ACHN (cell line): ENCODE data around the gene SEC61A1.

ENCODE experiments used
- DNase-seq: peaks from one replicate; pipeline ENCODE4 v3.0.0-alpha.2; 2015
- in situ Hi-C: cut with HindIII; loops from 2 replicates; pipeline ENCODE4 v1.10.0; 2017; ENCODE audit warnings: low sequenced_read_pairs, low pct_ligation_motif_present, low pct_unique_long_range_greater_than_20kb

SEC61A1 gene

DNA sequence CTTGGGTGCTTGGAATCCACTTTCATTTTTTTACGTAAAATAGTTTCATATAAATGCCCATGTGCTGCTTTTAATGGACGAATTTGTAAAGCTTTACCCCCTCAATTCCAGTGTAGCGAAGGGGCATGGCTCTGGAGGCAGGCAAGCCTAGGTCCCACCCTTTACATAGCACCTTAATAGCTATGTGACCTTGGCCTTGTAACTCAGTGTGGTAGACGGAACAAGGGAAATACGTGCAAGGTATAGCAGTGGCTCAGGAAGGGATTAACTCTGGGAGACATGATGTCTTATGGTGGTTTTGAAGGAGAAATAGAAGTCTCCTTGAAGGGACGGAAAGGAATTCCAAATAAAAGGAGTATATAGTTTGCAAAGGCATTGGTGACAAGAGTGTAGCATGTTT, 1.4 kb downstream of the SEC61A1 start:
- in situ Hi-C loops = no loop called here
- no peak for DNase-seq

DNA sequence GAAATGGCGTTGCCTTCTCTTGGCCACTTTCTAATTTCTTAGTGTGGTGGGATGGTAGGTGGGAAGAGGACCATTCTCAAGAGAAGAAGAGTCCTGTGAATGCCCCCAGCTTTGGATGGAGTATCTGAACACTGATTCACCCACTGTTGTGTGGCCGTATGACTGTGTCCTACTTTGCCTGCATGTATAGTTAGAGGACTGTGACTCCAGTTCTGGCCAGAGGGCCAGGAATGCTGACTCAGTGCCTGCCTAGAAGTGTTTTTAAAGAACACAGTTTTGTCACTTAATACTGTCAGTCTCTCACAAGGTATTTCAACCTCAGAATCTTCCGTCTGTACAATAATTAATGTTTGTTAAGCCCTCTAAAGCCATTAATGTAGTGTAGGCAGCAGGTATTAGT, 2.1 kb downstream of the SEC61A1 start:
- peak; percentile 16 for DNase-seq
- in situ Hi-C loops = no loop called here

DNA sequence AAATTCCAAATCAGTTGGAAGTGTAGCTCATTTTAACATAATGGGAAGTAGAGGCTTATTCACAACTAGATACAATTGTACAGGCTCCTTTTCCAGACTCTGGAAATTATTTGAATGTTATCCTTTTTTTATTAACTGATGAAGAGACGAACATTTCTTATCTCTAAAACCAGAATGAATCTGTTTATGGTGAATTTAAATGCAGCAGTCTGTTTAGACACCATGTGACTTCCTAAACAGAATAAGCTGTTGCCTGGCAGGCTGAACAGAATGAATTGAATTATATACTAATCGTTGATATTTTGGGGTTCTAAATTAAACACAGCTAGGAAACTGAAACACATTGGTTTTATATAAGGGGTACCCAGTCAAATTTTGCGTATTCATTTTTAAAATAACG, 4.0 kb downstream of the SEC61A1 start:
- in situ Hi-C loops = no loop called here
- DNase-seq = no peak

DNA sequence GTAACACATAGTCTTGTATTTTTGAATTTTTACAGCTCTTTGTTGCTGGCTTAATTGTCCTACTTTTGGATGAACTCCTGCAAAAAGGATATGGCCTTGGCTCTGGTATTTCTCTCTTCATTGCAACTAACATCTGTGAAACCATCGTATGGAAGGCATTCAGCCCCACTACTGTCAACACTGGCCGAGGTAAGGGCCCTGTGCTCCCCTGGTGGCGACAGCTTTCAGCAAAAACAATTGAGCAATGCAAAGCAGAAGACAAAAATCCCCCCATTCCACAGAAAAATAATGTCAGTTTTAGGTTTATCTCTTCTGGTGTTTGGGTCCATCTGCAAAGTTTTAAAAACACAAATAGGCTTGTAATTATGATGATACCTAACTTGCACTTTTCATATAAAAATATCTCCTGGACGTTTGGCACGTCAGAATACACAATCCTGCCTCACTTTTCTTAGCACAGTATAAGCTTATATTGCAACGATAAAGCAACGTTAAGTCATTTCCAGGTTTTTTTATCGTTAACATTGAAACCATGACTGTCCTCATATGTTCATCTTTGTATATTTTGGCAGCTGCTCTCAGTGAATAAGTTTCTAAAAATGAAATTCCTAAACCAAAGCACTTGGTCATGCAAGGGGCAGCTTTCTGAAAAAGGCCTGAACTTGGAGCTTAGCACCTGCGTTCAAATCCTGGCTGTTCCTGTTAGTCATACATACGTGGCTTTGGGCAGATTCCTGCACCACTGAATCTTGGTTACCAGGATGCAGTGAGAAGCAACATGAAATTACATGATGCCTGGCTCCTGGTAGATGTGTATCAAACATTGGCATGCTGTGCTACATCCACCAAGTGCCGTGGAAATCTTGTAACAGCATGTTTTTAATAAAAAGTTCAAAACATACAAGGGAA, 8.5 kb downstream of the SEC61A1 start:
- DNase-seq = no peak
- in situ Hi-C loops = no loop called here

DNA sequence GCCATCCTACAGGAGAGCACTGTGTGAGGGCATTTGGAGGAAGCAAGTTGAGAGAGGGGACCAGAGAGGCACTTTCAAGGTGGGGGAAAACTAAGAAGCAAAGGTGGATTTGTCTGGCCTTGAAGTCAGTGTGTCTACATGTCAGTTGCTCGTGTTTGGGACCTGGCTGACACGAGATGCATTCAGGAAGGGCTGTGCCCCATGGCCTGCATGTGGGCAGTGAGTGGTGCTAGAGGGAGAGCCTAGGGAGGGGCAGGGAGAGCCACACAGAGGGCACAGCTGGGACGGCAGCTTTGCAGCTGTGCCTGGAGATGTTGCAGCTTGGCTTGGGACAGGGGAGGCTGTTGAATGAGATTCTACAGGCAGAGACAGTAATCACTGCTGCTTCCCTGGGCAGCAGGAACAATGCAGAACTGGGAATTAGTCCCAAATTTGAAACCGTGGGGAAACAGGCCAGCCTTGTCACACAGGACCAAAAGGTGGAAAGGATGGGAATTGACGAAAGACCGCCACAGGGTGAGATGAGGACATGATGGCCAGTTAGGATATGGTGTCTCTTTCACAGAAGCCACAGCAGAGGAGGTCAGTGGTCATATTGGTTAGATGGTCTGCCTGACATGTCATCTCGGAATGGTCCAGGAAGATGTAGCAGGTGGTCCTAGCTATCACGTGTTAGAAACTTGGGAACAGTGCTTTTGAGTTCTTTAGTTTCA, 10.0 kb downstream of the SEC61A1 start:
- in situ Hi-C loops = no loop called here
- no peak for DNase-seq

DNA sequence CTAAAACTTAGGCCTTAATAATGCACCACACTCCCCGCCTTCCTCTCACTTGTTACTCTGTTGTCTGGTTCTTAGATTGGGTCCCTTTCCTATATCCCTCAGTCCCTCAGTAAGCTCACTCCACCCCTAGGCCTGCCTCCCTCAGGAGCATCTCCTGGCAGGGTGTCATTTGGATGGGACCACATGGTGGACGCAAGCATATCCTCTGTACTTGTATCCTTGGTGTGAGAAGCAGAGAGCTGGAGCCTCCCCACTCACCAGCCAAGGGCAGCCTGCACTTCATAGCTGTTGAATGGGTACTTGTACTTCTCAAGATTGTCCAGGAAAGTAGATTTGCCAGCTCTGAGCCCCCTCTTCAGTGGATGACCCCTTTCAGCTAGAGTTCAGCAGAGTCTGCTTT, 11.6 kb downstream of the SEC61A1 start:
- in situ Hi-C loops = no loop called here
- no peak for DNase-seq

DNA sequence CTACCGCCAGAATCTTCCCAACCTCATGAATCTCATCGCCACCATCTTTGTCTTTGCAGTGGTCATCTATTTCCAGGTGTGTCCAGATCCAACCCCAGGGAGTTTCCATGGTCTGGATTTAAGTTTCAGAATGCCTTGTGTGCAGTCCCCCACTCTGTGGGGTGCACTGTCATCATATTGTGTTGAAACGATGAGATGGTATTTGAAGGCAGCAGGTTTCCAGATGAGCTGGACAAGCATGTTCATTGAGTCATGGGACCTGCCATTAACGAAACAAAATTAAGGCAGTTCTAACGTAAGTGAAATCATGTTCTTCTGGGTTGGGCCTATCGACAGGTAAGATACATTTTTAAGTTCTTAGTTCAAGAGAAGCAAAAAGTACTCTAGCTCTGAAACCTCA, 12.7 kb downstream of the SEC61A1 start:
- no peak for DNase-seq
- in situ Hi-C loops = no loop called here

DNA sequence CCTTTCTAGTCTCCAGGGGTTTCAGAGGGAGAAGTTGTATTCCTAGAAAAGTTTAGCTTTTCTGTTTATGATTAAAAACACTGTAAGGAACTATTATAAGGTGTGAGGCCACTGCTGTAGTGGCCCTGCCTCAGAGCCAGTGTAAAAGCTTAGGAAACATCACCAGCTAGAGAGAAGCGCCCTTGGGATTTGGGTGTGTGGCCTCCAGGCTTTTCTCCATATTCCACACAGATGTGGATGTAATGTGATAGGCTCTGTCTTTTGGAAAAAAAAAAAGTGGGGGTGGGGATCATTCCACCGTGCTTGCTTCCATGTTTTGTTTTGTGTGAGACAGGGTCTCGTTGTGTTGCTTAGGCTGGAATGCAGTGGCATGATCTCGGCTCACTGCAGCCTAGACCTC, 13.9 kb downstream of the SEC61A1 start:
- in situ Hi-C loops = no loop called here

DNA sequence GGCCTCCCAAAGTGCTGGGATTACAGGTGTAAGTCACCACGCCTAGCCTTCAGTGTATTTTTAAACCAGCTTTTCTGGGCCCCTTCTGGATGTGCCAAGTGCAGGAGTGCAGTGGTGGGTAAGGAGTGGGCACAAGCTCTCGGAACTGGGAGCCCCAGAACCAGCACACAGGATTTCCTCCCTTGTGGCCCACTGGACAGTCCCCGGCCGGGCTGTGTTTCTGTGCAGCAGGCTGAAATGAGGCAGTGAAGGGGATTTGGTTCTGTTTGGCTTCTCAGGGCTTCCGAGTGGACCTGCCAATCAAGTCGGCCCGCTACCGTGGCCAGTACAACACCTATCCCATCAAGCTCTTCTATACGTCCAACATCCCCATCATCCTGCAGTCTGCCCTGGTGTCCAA, 14.4 kb downstream of the SEC61A1 start:
- no peak for DNase-seq
- in situ Hi-C loops = no loop called here

More for the DNA sequence above, 13.9 kb downstream of the SEC61A1 start:
- DNase-seq = no peak

DNA sequence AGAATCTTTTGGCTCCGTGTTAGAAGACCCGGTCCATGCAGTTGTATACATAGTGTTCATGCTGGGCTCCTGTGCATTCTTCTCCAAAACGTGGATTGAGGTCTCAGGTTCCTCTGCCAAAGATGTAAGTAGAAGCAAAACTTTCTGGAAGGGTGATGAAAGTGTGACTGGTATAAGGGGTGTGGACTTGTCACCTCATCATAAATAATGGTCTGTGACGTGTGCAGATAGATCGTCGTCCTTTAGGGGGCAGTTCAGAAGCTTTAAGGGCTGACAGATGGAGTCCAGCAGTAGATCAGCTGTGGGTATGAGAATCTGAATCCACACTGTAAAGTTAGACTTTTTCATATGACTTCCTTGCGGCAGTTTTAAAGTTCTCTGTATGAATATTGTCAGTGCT, 15.3 kb downstream of the SEC61A1 start:
- in situ Hi-C loops = no loop called here
- no peak for DNase-seq

DNA sequence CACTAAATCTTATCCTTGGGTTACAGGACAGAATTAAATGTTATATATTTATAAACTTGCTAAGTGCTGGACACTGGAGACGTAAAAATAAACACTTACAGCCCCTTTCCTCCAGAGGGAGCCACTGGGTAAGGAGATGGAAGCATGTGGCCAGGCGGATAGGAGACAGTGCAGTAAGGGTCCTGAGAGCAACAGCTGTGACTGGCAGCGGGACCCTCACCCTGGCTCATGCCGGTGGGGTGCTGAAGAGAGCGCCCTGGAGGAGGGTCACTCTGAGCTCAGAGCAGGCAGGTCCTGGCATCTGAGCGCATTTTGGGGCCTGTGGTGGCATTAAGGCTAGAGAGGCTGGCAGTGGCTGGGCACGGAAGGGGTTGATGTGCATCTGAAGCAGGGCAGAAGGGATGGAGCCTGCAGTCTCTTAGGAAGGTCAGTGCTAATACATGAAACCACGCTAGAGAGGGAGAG, 16.0 kb downstream of the SEC61A1 start:
- peak; percentile 59 for DNase-seq
- in situ Hi-C loops = no loop called here

DNA sequence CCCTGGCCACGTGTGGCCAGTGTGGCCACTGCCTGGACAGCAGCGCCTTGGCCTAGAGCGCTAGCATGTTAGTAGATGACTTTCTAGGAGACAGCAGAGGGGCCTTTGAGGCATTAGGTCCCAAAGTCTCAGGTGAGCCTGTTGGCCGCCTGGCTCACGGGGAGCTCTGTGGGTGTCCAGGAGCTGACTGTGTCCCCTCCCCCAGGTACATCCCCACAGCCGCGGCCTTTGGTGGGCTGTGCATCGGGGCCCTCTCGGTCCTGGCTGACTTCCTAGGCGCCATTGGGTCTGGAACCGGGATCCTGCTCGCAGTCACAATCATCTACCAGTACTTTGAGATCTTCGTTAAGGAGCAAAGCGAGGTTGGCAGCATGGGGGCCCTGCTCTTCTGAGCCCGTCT, 17.0 kb downstream of the SEC61A1 start:
- DNase-seq = no peak
- in situ Hi-C loops = no loop called here

DNA sequence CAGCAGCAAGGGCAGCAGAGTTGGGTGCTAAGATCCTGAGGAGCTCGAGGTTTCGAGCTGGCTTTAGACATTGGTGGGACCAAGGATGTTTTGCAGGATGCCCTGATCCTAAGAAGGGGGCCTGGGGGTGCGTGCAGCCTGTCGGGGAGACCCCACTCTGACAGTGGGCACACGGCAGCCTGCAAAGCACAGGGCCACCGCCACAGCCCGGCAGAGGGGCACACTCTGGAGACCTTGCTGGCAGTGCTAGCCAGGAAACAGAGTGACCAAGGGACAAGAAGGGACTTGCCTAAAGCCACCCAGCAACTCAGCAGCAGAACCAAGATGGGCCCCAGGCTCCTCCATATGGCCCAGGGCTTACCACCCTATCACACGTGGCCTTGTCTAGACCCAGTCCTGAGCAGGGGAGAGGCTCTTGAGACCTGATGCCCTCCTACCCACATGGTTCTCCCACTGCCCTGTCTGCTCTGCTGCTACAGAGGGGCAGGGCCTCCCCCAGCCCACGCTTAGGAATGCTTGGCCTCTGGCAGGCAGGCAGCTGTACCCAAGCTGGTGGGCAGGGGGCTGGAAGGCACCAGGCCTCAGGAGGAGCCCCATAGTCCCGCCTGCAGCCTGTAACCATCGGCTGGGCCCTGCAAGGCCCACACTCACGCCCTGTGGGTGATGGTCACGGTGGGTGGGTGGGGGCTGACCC, 18.8 kb downstream of the SEC61A1 start:
- in situ Hi-C loops = no loop called here
- DNase-seq = no peak

DNA sequence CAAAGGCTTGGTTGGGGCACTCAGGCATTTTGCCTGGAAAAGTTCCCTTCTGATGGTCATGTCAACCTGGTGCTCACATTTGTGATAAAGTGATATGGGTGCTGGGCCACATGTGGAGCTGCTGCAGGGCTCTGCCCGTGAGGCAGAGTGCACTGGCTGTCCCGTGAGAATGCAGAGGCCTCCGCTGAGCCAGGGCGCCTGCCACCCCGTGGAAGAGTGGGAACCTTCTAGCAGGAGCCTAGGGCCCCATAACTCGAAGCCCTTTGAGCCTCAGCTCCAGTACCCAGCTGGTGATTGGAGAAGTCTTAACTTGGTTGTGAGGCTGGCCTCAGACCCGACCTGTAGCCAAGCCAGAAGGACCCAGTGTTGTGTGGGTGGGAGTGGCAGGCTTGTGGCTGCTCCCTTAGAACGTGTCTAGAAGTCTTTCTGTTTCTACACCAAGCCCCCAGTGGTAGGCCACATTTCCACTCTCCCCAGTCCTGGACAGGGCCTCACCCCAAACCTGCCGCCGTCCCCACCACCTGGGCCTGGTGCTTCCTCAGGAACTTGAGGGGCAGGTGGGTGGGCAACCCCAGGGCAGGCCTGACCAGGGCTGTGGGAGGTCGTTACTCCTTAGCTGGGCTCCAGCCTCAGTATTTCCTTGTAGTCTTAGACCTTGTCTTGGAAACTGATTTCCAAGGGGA, 19.7 kb downstream of the SEC61A1 start:
- in situ Hi-C loops = no loop called here
- DNase-seq = no peak

DNA sequence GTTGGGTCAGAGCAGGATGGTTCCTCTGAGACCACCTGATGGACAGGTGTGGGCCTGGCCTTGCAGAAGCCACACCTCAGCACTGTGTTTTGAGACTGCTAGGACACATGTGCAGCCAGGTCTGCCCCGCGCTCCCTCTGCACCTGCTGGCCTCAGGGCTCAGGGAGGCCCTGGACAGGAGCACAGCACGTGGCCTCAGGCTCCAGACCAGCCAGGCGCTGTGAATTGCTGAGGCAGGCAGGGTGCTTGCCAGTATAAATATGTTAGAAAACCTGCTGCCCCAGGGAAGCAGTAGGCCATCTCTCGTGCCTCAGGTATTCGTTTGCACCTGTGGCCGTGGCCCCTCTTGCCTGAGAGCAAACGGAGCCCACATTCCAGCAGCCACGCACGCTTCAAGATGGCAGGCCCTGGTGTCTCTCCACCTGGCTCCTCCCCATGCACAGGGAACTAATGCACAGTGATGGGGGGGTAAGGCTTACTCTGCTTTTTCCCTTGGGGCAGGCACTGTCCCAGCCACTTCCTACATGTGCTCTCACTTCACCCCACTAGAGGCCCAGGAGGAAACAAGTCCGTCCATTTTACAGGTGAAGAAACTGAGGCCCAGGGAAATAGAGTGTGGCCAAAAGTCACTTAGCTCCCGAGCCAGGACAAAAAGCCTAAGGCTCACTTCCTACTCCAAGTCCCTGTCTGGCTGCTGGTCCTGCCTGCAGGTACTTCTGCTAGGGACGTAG, 20.4 kb downstream of the SEC61A1 start:
- DNase-seq = no peak
- in situ Hi-C loops = no loop called here

DNA sequence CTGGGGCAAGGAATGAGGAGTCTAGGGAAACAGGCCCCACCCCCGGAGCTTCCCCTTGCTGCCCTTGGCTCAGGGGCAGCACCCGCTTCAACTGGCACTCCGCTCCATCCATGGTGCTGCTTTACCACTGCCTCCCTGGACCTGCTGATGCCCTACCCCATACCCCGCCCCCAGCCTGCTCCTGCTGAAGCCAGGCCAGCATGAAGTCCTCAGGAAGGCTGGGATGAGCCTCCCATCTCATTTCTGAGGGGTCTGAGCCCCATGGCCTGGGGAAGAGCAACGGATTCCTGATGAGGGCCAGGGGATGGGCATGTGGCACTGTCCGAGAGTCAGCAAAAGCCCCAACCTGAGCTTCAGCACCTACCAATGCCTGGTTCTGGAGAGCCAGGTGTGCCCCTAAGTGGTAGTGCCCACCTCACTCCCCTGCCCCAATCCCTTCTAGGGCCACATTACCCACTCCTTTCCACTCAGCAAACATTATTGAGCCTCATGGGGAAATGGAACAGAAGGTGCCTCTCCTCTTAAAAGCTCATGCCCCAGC, 21.0 kb downstream of the SEC61A1 start:
- in situ Hi-C loops = no loop called here
- no peak for DNase-seq

DNA sequence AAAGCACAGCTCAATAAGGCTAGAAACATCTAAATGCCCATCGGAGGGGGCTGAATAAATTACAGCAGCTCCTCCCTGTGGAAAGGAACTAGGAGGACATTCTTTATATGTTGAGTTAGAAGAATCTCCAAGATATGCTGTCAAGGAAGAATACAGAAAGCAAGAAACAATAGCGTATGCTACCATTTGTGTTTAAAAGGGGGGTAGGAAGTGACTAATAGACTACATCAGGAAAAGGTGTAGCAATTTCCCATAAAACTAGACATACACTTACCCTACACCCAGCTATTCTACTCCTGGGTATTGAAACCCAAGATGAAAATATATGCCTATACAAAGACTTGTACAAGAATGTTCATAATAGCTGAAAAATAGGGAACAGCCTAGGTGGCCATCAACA, 21.6 kb downstream of the SEC61A1 start:
- in situ Hi-C loops = no loop called here
- DNase-seq = no peak
